GM19467 (cell line): ENCODE results near the gene RASA3.
"Not testable (repeated sequence)": the region's sequence is repeated elsewhere in the genome, so short reads cannot be mapped to it uniquely, and the experiment has no call there.

ENCODE experiments used
- ATAC-seq: cut with Tn5 transposase; IDR thresholded peaks from one replicate; pipeline ENCODE4 v1.9.1; 2021; ENCODE audit warnings: mild to moderate bottlenecking, moderate library complexity; ENCODE audit not compliant: unreplicated experiment

Gene RASA3

GRCh38 chr13:114103289-114103621, 29.2 kb downstream of the RASA3 start:
- not testable (repeated sequence) for ATAC-seq

- ATAC-seq, result no peak
Measured at GRCh38 chr13:114102521-114103288, 29.7 kb downstream of the RASA3 start.

- ATAC-seq, result no peak
Measured at GRCh38 chr13:114102131-114102520, 30.3 kb downstream of the RASA3 start.

GRCh38 chr13:114101358-114102130, 30.9 kb downstream of the RASA3 start:
- ATAC-seq, result no peak

- no peak for ATAC-seq
Measured at GRCh38 chr13:114100446-114101357, 31.7 kb downstream of the RASA3 start.

- no peak for ATAC-seq
Measured at GRCh38 chr13:114099918-114100445, 32.4 kb downstream of the RASA3 start.

GRCh38 chr13:114099191-114099590, 33.2 kb downstream of the RASA3 start:
- ATAC-seq, result no peak

GRCh38 chr13:114098689-114099056, 33.8 kb downstream of the RASA3 start:
- ATAC-seq, result not testable (repeated sequence)

GRCh38 chr13:114097893-114098688, 34.3 kb downstream of the RASA3 start:
- no peak for ATAC-seq

GRCh38 chr13:114097212-114097892, 35.1 kb downstream of the RASA3 start:
- ATAC-seq, result no peak

GRCh38 chr13:114096811-114097211, 35.6 kb downstream of the RASA3 start:
- ATAC-seq, result no peak

- no peak for ATAC-seq
Measured at GRCh38 chr13:114096031-114096485, 36.4 kb downstream of the RASA3 start.

GRCh38 chr13:114095486-114095885, 36.9 kb downstream of the RASA3 start:
- no peak for ATAC-seq

GRCh38 chr13:114093118-114093517, 39.3 kb downstream of the RASA3 start:
- no peak for ATAC-seq

- no peak for ATAC-seq
Measured at GRCh38 chr13:114092468-114092867, 40.0 kb downstream of the RASA3 start.

GRCh38 chr13:114090476-114090875, 41.9 kb downstream of the RASA3 start:
- ATAC-seq, result no peak

GRCh38 chr13:114089751-114090400, 42.5 kb downstream of the RASA3 start:
- ATAC-seq, result no peak

- no peak for ATAC-seq
Measured at GRCh38 chr13:114089341-114089740, 43.1 kb downstream of the RASA3 start.

- ATAC-seq, result no peak
Measured at GRCh38 chr13:114088863-114089262, 43.6 kb downstream of the RASA3 start.
